HG03354 (cell line): ENCODE results near the gene CANT1.

Experiments used
- ATAC-seq: cut with Tn5 transposase; IDR thresholded peaks from one replicate; pipeline ENCODE4 v1.9.1; 2021; ENCODE audit warnings: mild to moderate bottlenecking; ENCODE audit not compliant: unreplicated experiment, poor library complexity, severe bottlenecking

CANT1 gene

DNA sequence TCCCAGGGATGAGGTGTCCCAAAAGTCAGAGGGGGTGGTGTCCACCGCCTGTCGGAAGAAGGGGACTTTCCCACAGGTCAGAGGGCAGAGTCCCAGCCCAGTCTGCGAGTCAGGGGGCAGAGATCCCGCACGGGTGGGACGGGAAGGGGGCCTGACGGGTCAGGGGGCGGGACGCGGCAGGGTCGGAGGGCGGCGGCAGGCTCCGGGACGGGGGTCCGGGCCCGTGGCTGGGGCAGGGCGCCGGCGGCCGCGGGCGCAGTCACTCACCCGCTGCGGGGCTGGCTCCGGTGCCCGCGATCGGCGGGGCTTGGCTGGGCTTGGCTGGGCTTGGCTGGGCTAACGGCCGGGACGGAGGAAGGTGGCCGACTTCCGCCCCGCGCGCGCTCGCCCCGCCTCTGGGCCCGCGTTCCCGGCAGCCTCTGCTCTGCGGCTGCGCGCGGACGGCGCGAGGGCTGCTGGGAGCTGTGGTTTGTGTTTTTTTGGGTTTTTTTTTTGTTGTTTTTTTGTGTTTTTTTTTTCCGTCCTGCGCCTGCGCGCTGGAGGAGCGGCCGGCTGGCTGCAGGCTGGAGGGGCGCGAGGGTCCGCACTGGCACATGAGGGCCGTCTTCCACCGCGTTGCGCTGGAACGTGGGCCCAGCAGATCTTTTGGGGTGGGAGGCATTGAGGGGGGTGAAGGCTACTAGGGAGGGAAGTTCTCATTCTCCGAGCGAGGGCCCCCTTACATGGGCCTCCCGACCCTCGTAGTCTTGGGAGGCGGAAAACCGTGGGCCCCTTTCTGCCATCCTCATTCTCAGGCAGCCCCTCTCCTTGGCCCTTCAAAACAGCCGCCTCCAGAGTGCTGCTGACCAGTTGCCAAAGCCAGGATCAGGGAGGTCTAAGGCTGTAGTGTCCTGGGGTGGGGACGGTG lies at the start of gene CANT1:
Gene CANT1, minus strand, starts transcription at position 368 of the 907 bp plus-strand sequence. CDS start 12,142 bp downstream, outside the sequence.
- ATAC-seq, result peak; percentile 89

DNA sequence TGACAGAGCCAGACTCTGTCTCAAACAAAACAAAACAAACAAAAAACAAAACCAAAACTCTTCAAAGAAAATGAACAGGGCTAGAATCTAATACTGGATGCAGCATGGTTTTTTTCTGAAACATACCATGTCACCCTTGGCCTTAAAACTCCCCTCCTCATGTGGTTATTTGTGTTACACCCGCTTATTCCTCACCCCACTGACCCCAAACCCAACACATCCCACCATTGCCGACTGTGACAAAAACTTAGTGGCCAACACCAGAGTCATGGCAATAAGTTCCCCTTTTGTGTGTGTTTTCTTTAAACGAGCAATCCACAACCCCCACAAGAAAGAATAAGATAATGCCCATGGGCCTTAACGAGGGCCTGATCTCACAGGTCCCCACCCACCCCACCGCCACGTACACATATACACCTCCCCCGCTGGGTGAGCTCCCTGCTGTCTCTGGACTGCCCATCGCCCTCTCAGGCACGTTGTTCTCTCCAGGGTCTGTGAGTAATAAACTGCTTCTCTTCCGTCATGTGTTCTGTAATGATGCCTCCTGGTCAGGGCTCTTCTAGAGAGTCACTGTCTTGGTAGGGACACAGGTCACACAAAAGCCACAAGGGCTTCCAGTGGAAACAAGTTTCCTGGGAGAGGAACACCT lies 48.3 kb upstream of the CANT1 start:
- no peak for ATAC-seq

- ATAC-seq, result no peak
Measured at GRCh38 chr17:79055197-79055596, 45.6 kb upstream of the CANT1 start.

DNA sequence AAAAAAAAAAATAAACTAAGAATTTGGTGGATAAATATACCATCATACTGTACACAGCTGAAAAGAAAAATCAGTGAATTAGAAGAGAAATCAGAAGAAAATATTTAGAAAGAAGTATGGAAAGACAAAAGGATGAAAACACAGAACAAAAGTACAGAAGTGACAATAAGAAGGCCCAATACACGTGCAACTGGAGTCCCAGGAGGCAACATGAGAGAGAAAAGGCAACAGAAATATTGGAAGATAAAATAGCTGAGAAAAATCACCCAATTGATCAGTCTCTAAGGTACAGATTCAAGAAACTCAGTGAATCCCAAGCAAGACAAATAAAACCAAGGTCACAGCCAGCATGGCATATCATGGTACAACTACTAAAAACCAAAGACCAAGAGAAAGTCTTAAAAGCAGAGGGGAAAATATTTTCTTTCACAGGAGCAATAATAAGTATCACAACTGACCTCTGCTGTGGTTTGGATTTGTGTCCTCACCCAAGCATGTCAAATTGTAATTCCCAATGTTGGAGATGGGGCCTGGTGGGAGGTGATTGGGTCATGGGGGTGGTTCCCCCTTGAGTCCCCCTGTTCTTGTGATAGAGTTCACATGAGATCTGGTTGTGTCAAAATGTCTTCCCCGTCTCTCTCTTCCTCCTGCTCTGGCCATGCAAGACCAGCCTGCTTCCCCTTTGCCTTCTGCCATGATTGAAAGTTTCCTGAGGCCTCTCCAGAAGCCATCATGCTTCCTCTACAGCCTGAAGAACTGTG lies 44.8 kb upstream of the CANT1 start:
- ATAC-seq, result no peak

GRCh38 chr17:79053251-79053925 lies 43.8 kb upstream of the CANT1 start:
- no peak for ATAC-seq

GRCh38 chr17:79052131-79052530 lies 42.6 kb upstream of the CANT1 start:
- ATAC-seq, result no peak

DNA sequence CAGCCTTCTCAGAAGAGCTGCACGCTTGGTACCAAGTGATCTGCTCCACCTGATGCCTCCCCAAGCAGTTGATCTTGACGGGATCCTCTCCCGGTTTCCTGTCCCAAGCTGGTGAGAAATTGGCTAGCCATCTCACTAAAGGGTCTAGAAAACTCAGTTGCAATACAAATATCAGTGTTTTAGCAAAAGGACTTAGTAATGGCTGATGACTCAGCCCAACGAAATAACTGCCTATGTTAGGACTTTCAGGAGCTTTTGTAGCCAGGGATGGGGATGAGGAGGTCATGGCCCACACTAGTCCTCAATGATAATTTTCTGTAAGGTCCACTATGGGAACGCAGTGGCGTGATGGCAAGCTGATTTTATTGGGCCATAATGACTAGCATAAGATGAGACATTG lies 41.7 kb upstream of the CANT1 start:
- ATAC-seq, result no peak

- no peak for ATAC-seq
Measured at GRCh38 chr17:79050551-79050950, 41.0 kb upstream of the CANT1 start.

- no peak for ATAC-seq
Measured at GRCh38 chr17:79049821-79050220, 40.3 kb upstream of the CANT1 start.

DNA sequence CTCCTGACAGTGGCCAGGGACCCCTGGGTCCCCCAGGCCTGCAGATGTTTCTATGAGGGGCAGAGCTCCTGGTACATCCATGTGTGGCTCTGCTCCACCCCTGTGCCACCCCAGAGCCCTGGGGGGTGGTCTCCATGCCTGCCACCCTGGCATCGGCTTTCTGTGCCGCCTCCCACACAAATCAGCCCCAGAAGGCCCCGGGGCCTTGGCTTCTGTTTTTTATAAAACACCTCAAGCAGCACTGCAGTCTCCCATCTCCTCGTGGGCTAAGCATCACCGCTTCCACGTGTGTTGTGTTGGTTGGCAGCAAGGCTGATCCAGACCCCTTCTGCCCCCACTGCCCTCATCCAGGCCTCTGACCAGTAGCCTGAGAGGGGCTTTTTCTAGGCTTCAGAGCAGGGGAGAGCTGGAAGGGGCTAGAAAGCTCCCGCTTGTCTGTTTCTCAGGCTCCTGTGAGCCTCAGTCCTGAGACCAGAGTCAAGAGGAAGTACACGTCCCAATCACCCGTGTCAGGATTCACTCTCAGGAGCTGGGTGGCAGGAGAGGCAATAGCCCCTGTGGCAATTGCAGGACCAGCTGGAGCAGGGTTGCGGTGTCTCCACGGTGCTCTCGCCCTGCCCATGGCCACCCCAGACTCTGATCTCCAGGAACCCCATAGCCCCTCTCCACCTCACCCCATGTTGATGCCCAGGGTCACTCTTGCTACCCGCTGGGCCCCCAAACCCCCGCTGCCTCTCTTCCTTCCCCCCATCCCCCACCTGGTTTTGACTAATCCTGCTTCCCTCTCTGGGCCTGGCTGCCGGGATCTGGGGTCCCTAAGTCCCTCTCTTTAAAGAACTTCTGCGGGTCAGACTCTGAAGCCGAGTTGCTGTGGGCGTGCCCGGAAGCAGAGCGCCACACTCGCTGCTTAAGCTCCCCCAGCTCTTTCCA lies 39.5 kb upstream of the CANT1 start:
- no peak for ATAC-seq

DNA sequence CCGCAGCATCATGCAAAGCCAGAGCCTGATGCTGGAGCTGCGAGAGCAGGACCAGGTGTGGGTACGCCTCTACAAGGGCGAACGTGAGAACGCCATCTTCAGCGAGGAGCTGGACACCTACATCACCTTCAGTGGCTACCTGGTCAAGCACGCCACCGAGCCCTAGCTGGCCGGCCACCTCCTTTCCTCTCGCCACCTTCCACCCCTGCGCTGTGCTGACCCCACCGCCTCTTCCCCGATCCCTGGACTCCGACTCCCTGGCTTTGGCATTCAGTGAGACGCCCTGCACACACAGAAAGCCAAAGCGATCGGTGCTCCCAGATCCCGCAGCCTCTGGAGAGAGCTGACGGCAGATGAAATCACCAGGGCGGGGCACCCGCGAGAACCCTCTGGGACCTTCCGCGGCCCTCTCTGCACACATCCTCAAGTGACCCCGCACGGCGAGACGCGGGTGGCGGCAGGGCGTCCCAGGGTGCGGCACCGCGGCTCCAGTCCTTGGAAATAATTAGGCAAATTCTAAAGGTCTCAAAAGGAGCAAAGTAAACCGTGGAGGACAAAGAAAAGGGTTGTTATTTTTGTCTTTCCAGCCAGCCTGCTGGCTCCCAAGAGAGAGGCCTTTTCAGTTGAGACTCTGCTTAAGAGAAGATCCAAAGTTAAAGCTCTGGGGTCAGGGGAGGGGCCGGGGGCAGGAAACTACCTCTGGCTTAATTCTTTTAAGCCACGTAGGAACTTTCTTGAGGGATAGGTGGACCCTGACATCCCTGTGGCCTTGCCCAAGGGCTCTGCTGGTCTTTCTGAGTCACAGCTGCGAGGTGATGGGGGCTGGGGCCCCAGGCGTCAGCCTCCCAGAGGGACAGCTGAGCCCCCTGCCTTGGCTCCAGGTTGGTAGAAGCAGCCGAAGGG lies 38.6 kb upstream of the CANT1 start:
- ATAC-seq, result no peak

GRCh38 chr17:79047291-79047920 lies 37.8 kb upstream of the CANT1 start:
- ATAC-seq, result no peak

DNA sequence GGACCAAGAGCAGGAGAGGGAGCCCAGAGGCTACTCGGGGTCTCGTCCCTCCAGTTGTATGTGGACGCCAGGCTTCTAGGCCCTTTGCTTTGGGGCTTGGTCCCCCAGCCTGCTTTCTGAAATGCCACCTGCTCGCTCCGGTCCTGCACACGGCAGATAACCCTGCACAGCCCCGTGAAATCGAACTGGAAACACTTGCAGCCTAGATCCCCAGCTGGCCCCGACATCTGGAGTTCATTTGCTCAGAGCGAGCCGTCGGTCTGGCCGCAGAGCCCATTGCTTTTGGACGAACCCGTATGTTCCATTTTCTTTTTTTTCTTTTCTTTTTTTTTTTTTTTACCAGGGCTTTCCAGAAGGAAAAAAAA lies 37.3 kb upstream of the CANT1 start:
- no peak for ATAC-seq

DNA sequence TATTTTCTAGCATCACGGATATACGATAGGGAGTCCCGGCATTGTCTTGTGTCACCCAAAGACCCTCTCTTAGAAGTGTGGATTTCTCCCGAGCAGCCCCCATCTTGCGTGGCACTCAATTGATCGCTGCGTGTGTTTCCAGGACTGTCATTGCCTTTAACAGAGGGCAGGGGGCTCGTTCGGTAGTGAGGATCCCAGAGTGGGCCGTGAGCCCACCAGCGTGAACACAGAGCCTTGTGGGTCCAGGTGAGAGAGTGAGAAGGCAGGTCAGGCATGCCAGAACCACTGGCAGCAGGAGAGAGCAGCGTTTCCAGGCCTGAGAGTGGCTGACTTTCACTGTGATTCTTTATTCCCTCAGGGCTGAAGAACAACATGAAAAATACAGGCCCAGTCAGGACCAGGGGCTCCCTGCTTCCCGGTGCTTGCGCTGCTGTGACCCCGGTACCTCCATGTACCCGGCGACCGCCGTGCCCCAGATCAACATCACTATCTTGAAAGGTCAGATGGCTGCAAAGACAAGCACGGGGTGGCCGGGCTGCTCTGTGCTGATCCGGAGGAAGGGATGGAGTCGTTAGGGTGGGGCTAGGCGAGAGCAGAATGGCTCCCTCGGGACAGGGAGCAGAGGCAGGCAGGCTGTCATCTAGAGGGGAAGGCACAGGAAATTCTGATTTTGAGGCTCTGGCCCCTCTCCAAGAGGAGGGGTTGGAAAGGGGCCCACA lies 36.8 kb upstream of the CANT1 start:
- no peak for ATAC-seq

DNA sequence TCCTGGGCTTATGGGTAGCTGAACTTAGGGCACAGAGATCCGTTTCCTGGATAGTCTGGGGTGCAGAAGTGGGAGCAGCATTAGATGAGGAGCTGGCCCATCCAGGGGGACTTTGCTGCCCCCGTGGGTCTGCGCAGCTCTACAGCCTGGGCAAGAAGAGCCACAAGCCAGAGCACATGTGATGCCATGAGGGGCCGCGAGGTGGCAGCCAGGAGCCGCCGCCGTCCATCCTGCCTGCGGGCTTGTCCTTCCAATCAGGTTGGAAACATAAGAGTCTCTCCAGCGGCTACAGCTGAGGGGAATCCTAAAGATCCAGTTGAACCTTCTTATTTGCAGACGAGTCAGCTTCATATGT lies 36.3 kb upstream of the CANT1 start:
- no peak for ATAC-seq

- no peak for ATAC-seq
Measured at GRCh38 chr17:79045001-79045729, 35.6 kb upstream of the CANT1 start.
